A673 (cell line): Measurements from ENCODE around the gene DAPK1. TPM values are rescaled to one million over a fixed set of nuclear protein-coding genes. Genes with fewer than 3 reads are reported as not detected.

Experiments
- BruUV-seq: library from RNA; stranded (reverse); fragments of 400-500 nt; replicated peaks from 2 replicates; lab custom pipeline; 2021; lab: Mats Ljungman, UMichigan
- CTCF ChIA-PET: fragments of 300-600 bp; sonication (Branson Sonifier 250); formaldehyde crosslinking; loops from one replicate; lab custom pipeline; 2022; ENCODE audit warnings: antibody characterized with exemption; lab: Charles Lee
- POLR2A ChIA-PET: fragments of 300-600 bp; sonication (Branson Sonifier 250); formaldehyde crosslinking; loops from one replicate; lab custom pipeline; 2022; ENCODE audit warnings: antibody characterized with exemption; ENCODE audit not compliant: low non-redundant PET; lab: Charles Lee
- DNase-seq: peaks from one replicate; pipeline ENCODE4 v3.0.0-alpha.2; 2015; ENCODE audit warnings: low spot score
- H3K27ac ChIP-seq: fragments of 200-600 bp; sonication (generic); 2 replicates; pipeline ENCODE4 v1.5.1; 2016; ENCODE audit warnings: mixed run types, low read depth, mild to moderate bottlenecking, mixed read lengths, antibody characterized with exemption, low read length; ENCODE audit not compliant: poor library complexity, severe bottlenecking
- H3K27me3 ChIP-seq: fragments of 200-600 bp; sonication (generic); replicated peaks from 2 replicates; pipeline ENCODE4 v1.6.1; 2017; ENCODE audit warnings: mixed run types, low read depth, mild to moderate bottlenecking, mixed read lengths, antibody characterized with exemption, low read length; ENCODE audit not compliant: insufficient read depth, poor library complexity
- H3K36me3 ChIP-seq: fragments of 200-600 bp; sonication (generic); 2 replicates; pipeline ENCODE4 v1.6.1; 2016; ENCODE audit warnings: mixed run types, mild to moderate bottlenecking, mixed read lengths, antibody characterized with exemption, low read length; ENCODE audit not compliant: insufficient read depth, poor library complexity, severe bottlenecking
- H3K4me1 ChIP-seq: fragments of 200-600 bp; sonication (generic); 2 replicates; pipeline ENCODE4 v1.6.1; 2017; ENCODE audit warnings: mixed run types, mild to moderate bottlenecking, mixed read lengths, antibody characterized with exemption, low read length; ENCODE audit not compliant: insufficient read depth, poor library complexity, severe bottlenecking
- H3K4me3 ChIP-seq: fragments of 200-600 bp; sonication (generic); 2 replicates; pipeline ENCODE4 v1.5.1; 2016; ENCODE audit warnings: low read depth, mixed run types, mild to moderate bottlenecking, mixed read lengths, low read length; ENCODE audit not compliant: poor library complexity, severe bottlenecking
- H3K9me3 ChIP-seq: fragments of 200-600 bp; sonication (generic); 2 replicates; pipeline ENCODE4 v1.6.1; 2016; ENCODE audit warnings: mixed run types, low read depth, mild to moderate bottlenecking, mixed read lengths, antibody characterized with exemption, low read length; ENCODE audit not compliant: poor library complexity, severe bottlenecking
- EZH2 ChIP-seq: fragments of 200-600 bp; sonication (generic); IDR thresholded peaks from 2 replicates; pipeline ENCODE4 v1.6.1; 2017; ENCODE audit warnings: borderline replicate concordance, low read depth, mild to moderate bottlenecking, mixed read lengths, antibody characterized with exemption, low read length; ENCODE audit not compliant: poor library complexity, severe bottlenecking
- intact Hi-C: fragments of 100-400 bp; cut with micrococcal nuclease; formaldehyde crosslinking; loops from one replicate; pipeline ENCODE4 v1.10.0; 2022; ENCODE audit not compliant: unreplicated experiment
- total RNA-seq: library from RNA; stranded (reverse); gene quantifications from 2 replicates; pipeline ENCODE4 v1.2.3, GENCODE V29; 2021
- TF ChIP-seq, protein P1 (sequence below): fragments of 300-800, 200-600 bp; sonication (generic); conservative IDR thresholded peaks from 2 replicates; pipeline ENCODE4 v1.5.1; 2017; ENCODE audit warnings: low read depth, mild to moderate bottlenecking, antibody characterized with exemption, low read length, moderate library complexity, mixed read lengths

Gene DAPK1
- total RNA-seq, 1 experiment from 2014 or later: 380 TPM

DNA sequence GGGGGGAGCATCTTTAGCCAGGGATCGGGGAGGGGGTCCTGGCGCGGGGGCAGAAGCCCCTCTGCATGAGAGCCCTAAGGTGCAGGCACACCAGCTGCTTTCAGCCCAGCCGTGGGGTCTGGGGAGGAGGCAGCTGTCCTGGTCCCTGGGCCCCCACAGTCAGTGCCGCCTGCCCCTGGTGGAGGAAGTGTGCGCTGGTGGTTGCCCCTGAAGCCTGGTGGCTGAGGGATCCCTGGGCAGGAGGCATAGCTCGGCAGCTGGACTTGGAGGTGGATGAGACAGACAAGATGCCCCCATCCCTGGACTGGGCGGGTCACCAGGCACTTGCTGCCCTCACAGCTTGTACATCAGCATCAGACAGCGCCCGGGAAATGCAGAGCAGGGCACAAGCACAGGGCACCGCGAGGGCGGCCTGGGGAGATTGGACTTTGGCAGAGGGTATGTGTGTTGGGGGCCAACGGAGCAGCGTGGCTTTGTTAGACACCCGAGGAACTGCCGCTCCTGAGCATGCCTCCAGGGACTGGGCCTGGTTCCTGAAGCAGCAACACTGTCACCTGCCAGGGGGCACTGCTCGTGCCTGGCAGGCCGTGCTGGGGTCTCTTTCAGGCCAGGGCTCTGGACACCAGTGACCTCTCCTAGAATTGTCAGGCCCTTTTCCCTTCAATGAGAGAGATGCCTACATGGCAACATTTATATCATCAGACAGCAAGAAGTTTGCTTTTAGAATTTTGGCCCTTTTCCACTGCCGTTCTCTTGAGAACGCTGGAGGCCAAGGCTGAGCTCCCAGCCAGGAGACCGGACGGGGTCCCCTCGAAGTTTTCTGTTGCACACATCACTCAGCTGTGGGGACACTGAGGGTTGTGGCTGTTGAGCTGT lies 186.3 kb downstream of the DAPK1 start:
- Histone ChIP-seq H3K4me1 (no peaks in the 10 kb centered on the region), H3K9me3 (no peaks in the 10 kb centered on the region), H3K27ac (no peak overlapping the region), H3K27me3 (no peaks in the 10 kb centered on the region), H3K36me3 (peaks cover 87% of the 10 kb centered on the region), H3K4me3 (no peak overlapping the region)
- no peak for DNase-seq
- TF ChIP-seq, protein P1, sequence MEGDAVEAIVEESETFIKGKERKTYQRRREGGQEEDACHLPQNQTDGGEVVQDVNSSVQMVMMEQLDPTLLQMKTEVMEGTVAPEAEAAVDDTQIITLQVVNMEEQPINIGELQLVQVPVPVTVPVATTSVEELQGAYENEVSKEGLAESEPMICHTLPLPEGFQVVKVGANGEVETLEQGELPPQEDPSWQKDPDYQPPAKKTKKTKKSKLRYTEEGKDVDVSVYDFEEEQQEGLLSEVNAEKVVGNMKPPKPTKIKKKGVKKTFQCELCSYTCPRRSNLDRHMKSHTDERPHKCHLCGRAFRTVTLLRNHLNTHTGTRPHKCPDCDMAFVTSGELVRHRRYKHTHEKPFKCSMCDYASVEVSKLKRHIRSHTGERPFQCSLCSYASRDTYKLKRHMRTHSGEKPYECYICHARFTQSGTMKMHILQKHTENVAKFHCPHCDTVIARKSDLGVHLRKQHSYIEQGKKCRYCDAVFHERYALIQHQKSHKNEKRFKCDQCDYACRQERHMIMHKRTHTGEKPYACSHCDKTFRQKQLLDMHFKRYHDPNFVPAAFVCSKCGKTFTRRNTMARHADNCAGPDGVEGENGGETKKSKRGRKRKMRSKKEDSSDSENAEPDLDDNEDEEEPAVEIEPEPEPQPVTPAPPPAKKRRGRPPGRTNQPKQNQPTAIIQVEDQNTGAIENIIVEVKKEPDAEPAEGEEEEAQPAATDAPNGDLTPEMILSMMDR: no peak
- no peak for TF ChIP-seq EZH2
- ChIA-PET POLR2A (no interaction called here), CTCF (interaction anchor here (0.6 to 1.3 kb wide), 5 partner anchors 21 to 358 kb away, joined by 3 to 4 read pairs (median 3); no protein-coding TSS in a partner anchor)
- intact Hi-C loops: no loop called here
- no TSS peak for BruUV-seq

DNA sequence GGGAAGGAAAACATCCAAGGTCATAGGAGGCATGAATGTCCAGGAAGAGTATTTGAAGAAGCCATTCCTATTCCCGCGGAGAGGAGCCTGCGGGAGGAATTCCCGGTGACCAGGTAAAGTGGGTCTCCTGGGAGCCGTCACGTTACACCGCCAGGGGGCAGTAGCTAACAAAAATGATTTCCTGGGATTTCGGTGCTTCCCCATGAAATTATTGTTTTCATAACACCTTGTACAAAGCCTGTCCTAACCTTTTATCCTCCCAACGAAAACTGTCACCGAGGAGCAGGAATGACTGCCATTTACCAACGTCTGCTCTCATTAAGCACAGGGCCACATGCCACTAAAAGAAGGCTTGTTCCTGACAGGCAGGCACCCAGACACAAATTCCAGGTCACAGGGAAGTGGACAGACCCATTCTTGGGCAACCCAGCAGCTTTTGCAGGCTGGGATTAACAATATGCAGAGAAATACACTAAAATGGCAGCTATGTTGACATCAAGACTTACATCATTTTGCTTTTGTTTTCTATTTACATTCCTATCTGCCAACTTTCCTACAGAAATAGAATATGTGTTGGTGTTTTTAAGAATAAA lies 187.1 kb downstream of the DAPK1 start:
- ChIA-PET POLR2A (no interaction called here), CTCF (interaction anchor here (0.6 to 1.3 kb wide), 4 partner anchors 22 to 199 kb away, joined by 3 to 4 read pairs (median 3); no protein-coding TSS in a partner anchor)
- Histone ChIP-seq H3K27ac (no peak overlapping the region), H3K9me3 (no peaks in the 10 kb centered on the region), H3K4me1 (no peaks in the 10 kb centered on the region), H3K4me3 (no peak overlapping the region), H3K36me3 (peaks cover 91% of the 10 kb centered on the region), H3K27me3 (no peaks in the 10 kb centered on the region)
- peak; percentile 38 for DNase-seq
- no TSS peak for BruUV-seq
- TF ChIP-seq EZH2: no peak
- TF ChIP-seq, protein P1: peak; percentile 78
- intact Hi-C loops: no loop called here

- Histone ChIP-seq H3K27me3 (no peaks in the 10 kb centered on the region), H3K27ac (peak overlapping the region; percentile 16), H3K4me3 (no peak overlapping the region), H3K9me3 (no peaks in the 10 kb centered on the region), H3K4me1 (no peaks in the 10 kb centered on the region), H3K36me3 (peaks cover 94% of the 10 kb centered on the region)
- CTCF ChIA-PET: no interaction called here
- BruUV-seq: TSS peak; percentile 7
- intact Hi-C loops: no loop called here
- POLR2A ChIA-PET: no interaction called here
- no peak for DNase-seq
- TF ChIP-seq, protein P1: no peak
- no peak for TF ChIP-seq EZH2
Observed at GRCh38 chr9:87685441-87685840, 187.8 kb downstream of the DAPK1 start.
